Prostate gland (tissue), 2 donors: ENCODE measurements around the gene ABCG5. TPM values are rescaled to one million over a fixed set of nuclear protein-coding genes. Genes with fewer than 3 reads are reported as not detected.

Experiments used
- DNase-seq: peaks from one replicate; pipeline ENCODE4 v3.0.0-alpha.2; 2019; ENCODE audit warnings: low spot score
- H3K27ac ChIP-seq, 2 donors: fragments of 200-600 bp; sonication (generic); 2 replicates each; pipeline ENCODE4 v1.5.1; 2017 to 2019
- H3K27me3 ChIP-seq: fragments of 200-600 bp; sonication (generic); replicated peaks from 2 replicates; pipeline ENCODE4 v1.5.1; 2019; ENCODE audit not compliant: insufficient read depth
- H3K36me3 ChIP-seq, 2 donors: fragments of 200-600 bp; sonication (generic); 1 replicate in 1 of 2; 2 replicates in 1 of 2; pipeline versions ENCODE4 v1.5.1 to v1.8.1; 2017 to 2019
- H3K4me1 ChIP-seq: fragments of 200-600 bp; sonication (generic); replicated peaks from 2 replicates; pipeline ENCODE4 v1.5.1; 2019
- H3K4me3 ChIP-seq, 2 donors: fragments of 200-600 bp; sonication (generic); 2 replicates each; pipeline ENCODE4 v1.5.1; 2017 to 2019
- H3K9me3 ChIP-seq: fragments of 200-600 bp; sonication (generic); 2 replicates; pipeline ENCODE4 v1.5.1; 2017
- POLR2A ChIP-seq: fragments of 450-650 bp; IDR thresholded peaks from one replicate; pipeline ENCODE4 v1.6.1; 2016; ENCODE audit warnings: antibody characterized with exemption, mild to moderate bottlenecking
- POLR2AphosphoS5 ChIP-seq: sonication (generic); formaldehyde crosslinking; IDR thresholded peaks from one replicate; pipeline ENCODE4 v1.6.1; 2017; ENCODE audit warnings: antibody characterized with exemption
- WGBS: methylation state at CpG from one replicate; pipeline ENCODE4 v1.1.5; 2018; 5-methylcytosine and 5-hydroxymethylcytosine counted together
- intact Hi-C: fragments of 100-400 bp; cut with DNase I; formaldehyde crosslinking; loops from one replicate; pipeline ENCODE4 v1.14.2; 2022
- total RNA-seq, 2 donors: library from RNA; depleted of rRNA; stranded (reverse); fragments of >200 nt; gene quantifications; one replicate each; pipeline ENCODE4 v1.1.0, GENCODE V29; 2016
- TF ChIP-seq, protein P1 (sequence below), 4 experiments: fragments of 200-600 bp in 2 of 4; fragments of 450-650 bp in 2 of 4; sonication (generic) in 2 of 4; IDR thresholded peaks; 1 replicate in 3 of 4; 2 replicates in 1 of 4; pipeline ENCODE4 v1.5.1; 2016 to 2019; ENCODE audit warnings: antibody characterized with exemption in 4 of 4, mild to moderate bottlenecking in 2 of 4, moderate library complexity in 2 of 4

ABCG5 gene
- total RNA-seq, 2 donors from 2014 or later: not detected

GRCh38 chr2:43814711-43815110 is 23.9 kb downstream of the ABCG5 start:
- TF ChIP-seq, protein P1, sequence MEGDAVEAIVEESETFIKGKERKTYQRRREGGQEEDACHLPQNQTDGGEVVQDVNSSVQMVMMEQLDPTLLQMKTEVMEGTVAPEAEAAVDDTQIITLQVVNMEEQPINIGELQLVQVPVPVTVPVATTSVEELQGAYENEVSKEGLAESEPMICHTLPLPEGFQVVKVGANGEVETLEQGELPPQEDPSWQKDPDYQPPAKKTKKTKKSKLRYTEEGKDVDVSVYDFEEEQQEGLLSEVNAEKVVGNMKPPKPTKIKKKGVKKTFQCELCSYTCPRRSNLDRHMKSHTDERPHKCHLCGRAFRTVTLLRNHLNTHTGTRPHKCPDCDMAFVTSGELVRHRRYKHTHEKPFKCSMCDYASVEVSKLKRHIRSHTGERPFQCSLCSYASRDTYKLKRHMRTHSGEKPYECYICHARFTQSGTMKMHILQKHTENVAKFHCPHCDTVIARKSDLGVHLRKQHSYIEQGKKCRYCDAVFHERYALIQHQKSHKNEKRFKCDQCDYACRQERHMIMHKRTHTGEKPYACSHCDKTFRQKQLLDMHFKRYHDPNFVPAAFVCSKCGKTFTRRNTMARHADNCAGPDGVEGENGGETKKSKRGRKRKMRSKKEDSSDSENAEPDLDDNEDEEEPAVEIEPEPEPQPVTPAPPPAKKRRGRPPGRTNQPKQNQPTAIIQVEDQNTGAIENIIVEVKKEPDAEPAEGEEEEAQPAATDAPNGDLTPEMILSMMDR (IDR thresholded peaks at IDR 0.05): no peak
- TF ChIP-seq POLR2AphosphoS5: no peak
- no peak for DNase-seq
- WGBS: 95% methylated on average over 3 of the region's 3 CpGs
- Histone ChIP-seq H3K36me3 (no peaks in the 10 kb centered on the region), H3K4me1 (no peaks in the 10 kb centered on the region), H3K4me3 (no peak overlapping the region), H3K27me3 (no peaks in the 10 kb centered on the region), H3K9me3 (no peaks in the 10 kb centered on the region), H3K27ac (no peak overlapping the region)
- intact Hi-C loops: no loop called here

DNA sequence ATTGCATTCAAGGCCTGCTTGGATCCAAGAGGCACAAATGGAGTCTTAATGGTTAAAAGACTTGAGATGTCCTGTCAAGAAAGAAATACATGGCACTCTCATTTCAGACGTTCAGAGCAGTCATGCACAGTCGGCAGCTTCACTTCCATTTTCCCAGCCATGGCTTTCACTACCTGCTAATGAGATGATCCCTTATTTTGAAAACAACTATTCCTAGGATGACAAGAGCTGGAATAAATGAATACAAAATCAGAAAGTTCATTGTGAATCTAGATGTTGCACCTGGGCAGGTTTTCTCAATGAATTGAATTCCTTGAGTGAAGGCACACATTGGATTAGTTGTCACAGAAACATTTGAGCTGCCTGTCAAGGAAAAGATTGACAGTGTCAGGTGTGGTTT is 25.7 kb downstream of the ABCG5 start:
- H3K4me1 ChIP-seq: no peaks in the 10 kb centered on the region
- no peak overlapping the region for H3K4me3 ChIP-seq
- no peaks in the 10 kb centered on the region for H3K36me3 ChIP-seq
- intact Hi-C loops: no loop called here
- TF ChIP-seq POLR2AphosphoS5 (no peak), POLR2A (no peak)
- TF ChIP-seq, protein P1 (IDR thresholded peaks at IDR 0.05): no peak
- WGBS: 35% methylated on average over 2 of the region's 2 CpGs
- no peak for DNase-seq
- H3K27ac ChIP-seq: no peak overlapping the region
- no peaks in the 10 kb centered on the region for H3K9me3 ChIP-seq
- H3K27me3 ChIP-seq: no peaks in the 10 kb centered on the region

GRCh38 chr2:43812006-43812405 is 26.6 kb downstream of the ABCG5 start:
- intact Hi-C loops: no loop called here
- DNase-seq: no peak
- Histone ChIP-seq H3K4me1 (no peaks in the 10 kb centered on the region), H3K9me3 (no peaks in the 10 kb centered on the region), H3K36me3 (no peaks in the 10 kb centered on the region), H3K4me3 (no peak overlapping the region), H3K27me3 (no peaks in the 10 kb centered on the region), H3K27ac (no peak overlapping the region)
- TF ChIP-seq, protein P1 (IDR thresholded peaks at IDR 0.05): no peak
- TF ChIP-seq POLR2A (no peak), POLR2AphosphoS5 (no peak)
- 64% methylated on average over 2 of the region's 2 CpGs for WGBS

- H3K27me3 ChIP-seq: no peaks in the 10 kb centered on the region
- DNase-seq: no peak
- H3K9me3 ChIP-seq: no peaks in the 10 kb centered on the region
- intact Hi-C loops: no loop called here
- H3K36me3 ChIP-seq: no peaks in the 10 kb centered on the region
- no peak overlapping the region for H3K27ac ChIP-seq
- H3K4me3 ChIP-seq: no peak overlapping the region
- H3K4me1 ChIP-seq: no peaks in the 10 kb centered on the region
- 72% methylated on average over 1 of the region's 1 CpG for WGBS
- TF ChIP-seq POLR2AphosphoS5 (no peak), POLR2A (no peak)
- TF ChIP-seq, protein P1 (IDR thresholded peaks at IDR 0.05): no peak
Measured at GRCh38 chr2:43810888-43811287, 27.8 kb downstream of the ABCG5 start.

DNA sequence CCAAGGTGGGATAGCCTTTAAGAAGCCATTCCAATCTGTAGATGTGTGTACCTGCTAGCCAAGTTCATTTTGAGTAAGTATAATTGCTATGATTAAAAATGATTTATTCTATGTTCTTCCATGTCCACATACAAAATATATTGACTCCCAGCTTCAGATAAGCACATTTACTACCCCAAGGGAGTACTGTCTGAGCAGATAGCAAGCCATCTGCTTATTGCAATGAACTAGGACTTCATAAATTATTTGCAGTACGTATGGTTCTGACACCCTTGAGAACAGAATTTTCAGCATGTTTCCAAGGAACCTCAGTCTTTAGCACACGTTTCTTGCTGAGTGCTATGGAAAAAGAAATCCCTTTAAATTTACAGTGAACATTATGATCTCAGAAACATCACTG is 28.2 kb downstream of the ABCG5 start:
- no peak for DNase-seq
- H3K4me3 ChIP-seq: no peak overlapping the region
- no peak overlapping the region for H3K27ac ChIP-seq
- TF ChIP-seq, protein P1 (IDR thresholded peaks at IDR 0.05): no peak
- no peak for TF ChIP-seq POLR2AphosphoS5
- no peak for TF ChIP-seq POLR2A
- no peaks in the 10 kb centered on the region for H3K36me3 ChIP-seq
- intact Hi-C loops: no loop called here
- no peaks in the 10 kb centered on the region for H3K4me1 ChIP-seq
- no peaks in the 10 kb centered on the region for H3K9me3 ChIP-seq
- WGBS: 66% methylated on average over 2 of the region's 2 CpGs
- H3K27me3 ChIP-seq: no peaks in the 10 kb centered on the region
